Fibroblast of pulmonary artery (primary cell): ENCODE measurements around the gene GPHB5.

Source experiments
- DNase-seq: peaks from one replicate; pipeline ENCODE4 v3.0.0-alpha.2; 2010; ENCODE audit warnings: low read depth
- H3K4me3 ChIP-seq: replicated peaks from 2 replicates; pipeline ENCODE4 v1.5.1; 2011; ENCODE audit warnings: low read depth, mild to moderate bottlenecking, control low read depth, low read length, moderate library complexity
- CTCF ChIP-seq: IDR thresholded peaks from 2 replicates; pipeline ENCODE4 v1.5.1; 2011; ENCODE audit warnings: mild to moderate bottlenecking, control low read depth, low read length, inconsistent platforms; ENCODE audit errors: missing control alignments

The GPHB5 gene

GRCh38 chr14:63273717-63274655, 44.7 kb downstream of the GPHB5 start:
- DNase-seq = peak; percentile 13
- no peak overlapping the region for H3K4me3 ChIP-seq
- no peak for TF ChIP-seq CTCF

GRCh38 chr14:63273129-63273528, 45.6 kb downstream of the GPHB5 start:
- TF ChIP-seq CTCF = no peak
- no peak for DNase-seq
- H3K4me3 ChIP-seq = no peak overlapping the region

GRCh38 chr14:63269561-63270225, 49.0 kb downstream of the GPHB5 start:
- no peak for DNase-seq
- no peak overlapping the region for H3K4me3 ChIP-seq
- no peak for TF ChIP-seq CTCF

GRCh38 chr14:63268771-63269170, 50.0 kb downstream of the GPHB5 start:
- no peak overlapping the region for H3K4me3 ChIP-seq
- DNase-seq = no peak
- no peak for TF ChIP-seq CTCF

GRCh38 chr14:63267171-63267570, 51.6 kb downstream of the GPHB5 start:
- DNase-seq = no peak
- no peak for TF ChIP-seq CTCF
- H3K4me3 ChIP-seq = no peak overlapping the region

- no peak for DNase-seq
- no peak overlapping the region for H3K4me3 ChIP-seq
- TF ChIP-seq CTCF = no peak
Measured at GRCh38 chr14:63266106-63266505, 52.6 kb downstream of the GPHB5 start.
